Neural progenitor cell (in vitro differentiated cells): ENCODE data around the gene HIF1AN.

Experiments used
- EZH2 ChIP-seq: fragments of 200-600 bp; sonication (generic); IDR thresholded peaks from 2 replicates; pipeline ENCODE4 v1.6.1; 2017; ENCODE audit warnings: antibody characterized with exemption, mild to moderate bottlenecking, moderate library complexity
- EZH2phosphoT487 ChIP-seq: fragments of 200-600 bp; sonication (generic); IDR thresholded peaks from 2 replicates; pipeline ENCODE4 v1.6.1; 2017; ENCODE audit warnings: antibody characterized with exemption
- TF ChIP-seq, protein P1 (sequence below): fragments of 200-600 bp; sonication (generic); IDR thresholded peaks from 2 replicates; pipeline ENCODE4 v1.5.1; 2017; ENCODE audit warnings: antibody characterized with exemption, mild to moderate bottlenecking

DNA sequence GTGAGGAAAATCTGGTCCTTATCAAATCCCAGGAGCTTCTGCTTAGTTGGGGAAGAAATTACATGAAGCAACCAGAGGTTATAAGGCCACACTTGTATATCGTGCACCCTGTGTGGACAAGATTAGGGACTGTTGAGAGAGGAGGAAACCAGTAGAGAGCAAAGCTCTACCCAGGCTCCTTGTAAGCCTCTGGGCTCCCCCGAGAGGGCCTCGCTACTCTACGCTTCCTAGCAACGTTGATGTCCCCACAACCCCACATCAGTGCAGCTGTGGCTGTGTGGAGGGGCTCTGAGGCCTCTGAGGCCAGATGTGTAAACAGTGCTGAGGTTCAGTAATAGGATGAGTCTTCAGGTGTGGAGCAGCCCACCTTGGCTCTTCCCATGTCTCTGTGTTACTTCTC is 16.0 kb downstream of the HIF1AN start:
- TF ChIP-seq, protein P1, sequence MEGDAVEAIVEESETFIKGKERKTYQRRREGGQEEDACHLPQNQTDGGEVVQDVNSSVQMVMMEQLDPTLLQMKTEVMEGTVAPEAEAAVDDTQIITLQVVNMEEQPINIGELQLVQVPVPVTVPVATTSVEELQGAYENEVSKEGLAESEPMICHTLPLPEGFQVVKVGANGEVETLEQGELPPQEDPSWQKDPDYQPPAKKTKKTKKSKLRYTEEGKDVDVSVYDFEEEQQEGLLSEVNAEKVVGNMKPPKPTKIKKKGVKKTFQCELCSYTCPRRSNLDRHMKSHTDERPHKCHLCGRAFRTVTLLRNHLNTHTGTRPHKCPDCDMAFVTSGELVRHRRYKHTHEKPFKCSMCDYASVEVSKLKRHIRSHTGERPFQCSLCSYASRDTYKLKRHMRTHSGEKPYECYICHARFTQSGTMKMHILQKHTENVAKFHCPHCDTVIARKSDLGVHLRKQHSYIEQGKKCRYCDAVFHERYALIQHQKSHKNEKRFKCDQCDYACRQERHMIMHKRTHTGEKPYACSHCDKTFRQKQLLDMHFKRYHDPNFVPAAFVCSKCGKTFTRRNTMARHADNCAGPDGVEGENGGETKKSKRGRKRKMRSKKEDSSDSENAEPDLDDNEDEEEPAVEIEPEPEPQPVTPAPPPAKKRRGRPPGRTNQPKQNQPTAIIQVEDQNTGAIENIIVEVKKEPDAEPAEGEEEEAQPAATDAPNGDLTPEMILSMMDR = no peak
- TF ChIP-seq EZH2 (no peak), EZH2phosphoT487 (no peak)
